Measurements from ENCODE around the gene GABRQ.
"Not testable (repeated sequence)": the region's sequence is repeated elsewhere in the genome, so short reads cannot be mapped to it uniquely, and the experiment has no call there.

Gene GABRQ

GRCh38 chrX:152658302-152658701 lies 20.6 kb downstream of the GABRQ start:
- DNase-seq (ENCODE audit: low spot score): no peak

GRCh38 chrX:152663086-152663485 lies 25.4 kb downstream of the GABRQ start:
- DNase-seq (ENCODE audit: low spot score): no peak

GRCh38 chrX:152674135-152674534 lies 36.4 kb downstream of the GABRQ start:
- DNase-seq (ENCODE audit: low spot score): no peak

GRCh38 chrX:152674652-152675051 lies 37.0 kb downstream of the GABRQ start:
- DNase-seq (ENCODE audit: low spot score): not testable (repeated sequence)

- not testable (repeated sequence) for DNase-seq (ENCODE audit: low spot score)
Measured at GRCh38 chrX:152681012-152681411, 43.3 kb downstream of the GABRQ start.

- not testable (repeated sequence) for DNase-seq (ENCODE audit: low spot score)
Measured at GRCh38 chrX:152697952-152698931, 60.5 kb downstream of the GABRQ start, which contains the start of gene MAGEA3. TSS of gene MAGEA3 (plus strand) at chrX:152698794. CDS start at chrX:152700833, 2,039 bp downstream.

- not testable (repeated sequence) for DNase-seq (ENCODE audit: low spot score)
Measured at GRCh38 chrX:152700390-152700789, 62.7 kb downstream of the GABRQ start.

GRCh38 chrX:152706500-152706899 lies 68.8 kb downstream of the GABRQ start:
- not testable (repeated sequence) for DNase-seq (ENCODE audit: low spot score)

All from cerebellar cortex (tissue), 1 donor.